H9 (cell line): Measurements from ENCODE around the gene SLCO3A1. TPM values are rescaled to one million over a fixed set of nuclear protein-coding genes. Genes with fewer than 3 reads are reported as not detected.

Source experiments
- DNase-seq: peaks from one replicate; pipeline ENCODE4 v3.0.0-alpha.2; 2017
- H2AFZ ChIP-seq: one replicate; pipeline ENCODE4 v1.6.1; 2013; ENCODE audit warnings: mild to moderate bottlenecking, low read length, control low read depth, moderate library complexity
- H2AK5ac ChIP-seq: 2 replicates; pipeline ENCODE4 v1.6.1; 2013; ENCODE audit warnings: low read length, control low read depth, mixed read lengths; ENCODE audit not compliant: insufficient read length
- H2BK120ac ChIP-seq: one replicate; pipeline ENCODE4 v1.6.1; 2013; ENCODE audit warnings: low read depth, mild to moderate bottlenecking, low read length, control low read depth, inconsistent platforms; ENCODE audit not compliant: poor library complexity, severe bottlenecking
- H2BK12ac ChIP-seq: 2 replicates; pipeline ENCODE4 v1.6.1; 2013; ENCODE audit warnings: low read length, control low read depth, mixed read lengths, low read depth; ENCODE audit not compliant: insufficient read length
- H2BK15ac ChIP-seq: 2 replicates; pipeline ENCODE4 v1.6.1; 2013; ENCODE audit warnings: low read depth, low read length, control low read depth
- H2BK20ac ChIP-seq: one replicate; pipeline ENCODE4 v1.6.1; 2013; ENCODE audit warnings: low read depth, mild to moderate bottlenecking, low read length, control low read depth, inconsistent platforms; ENCODE audit not compliant: poor library complexity, severe bottlenecking
- H2BK5ac ChIP-seq: 2 replicates; pipeline ENCODE4 v1.6.1; 2013; ENCODE audit warnings: low read length, control low read depth, mixed read lengths; ENCODE audit not compliant: insufficient read length
- H3K14ac ChIP-seq: 2 replicates; pipeline ENCODE4 v1.6.1; 2013; ENCODE audit warnings: low read length, control low read depth; ENCODE audit not compliant: insufficient read depth
- H3K18ac ChIP-seq: 2 replicates; pipeline ENCODE4 v1.6.1; 2013; ENCODE audit warnings: low read depth, mild to moderate bottlenecking, mixed read lengths, low read length, control low read depth; ENCODE audit not compliant: insufficient read length
- H3K23ac ChIP-seq: 2 replicates; pipeline ENCODE4 v1.6.1; 2013; ENCODE audit warnings: low read length, control low read depth, mixed read lengths, low read depth; ENCODE audit not compliant: insufficient read length
- H3K23me2 ChIP-seq: 2 replicates; pipeline ENCODE4 v1.6.1; 2013; ENCODE audit warnings: low read depth, mild to moderate bottlenecking, mixed read lengths, low read length, control low read depth; ENCODE audit not compliant: insufficient read length, poor library complexity, severe bottlenecking
- H3K27ac ChIP-seq: 2 replicates; pipeline ENCODE4 v1.5.1; 2013; ENCODE audit warnings: low read length, control low read depth, mixed read lengths, low read depth; ENCODE audit not compliant: insufficient read length
- H3K27me3 ChIP-seq: 2 replicates; pipeline ENCODE4 v1.6.1; 2013; ENCODE audit warnings: low read length, control low read depth, inconsistent platforms; ENCODE audit not compliant: insufficient read depth
- H3K4ac ChIP-seq: 2 replicates; pipeline ENCODE4 v1.6.1; 2013; ENCODE audit warnings: low read depth, mild to moderate bottlenecking, control low read depth, inconsistent platforms, low read length, moderate library complexity
- H3K4me1 ChIP-seq: 2 replicates; pipeline ENCODE4 v1.6.1; 2013; ENCODE audit warnings: low read length, control low read depth, inconsistent platforms; ENCODE audit not compliant: insufficient read depth
- H3K4me2 ChIP-seq: 2 replicates; pipeline ENCODE4 v1.6.1; 2013; ENCODE audit warnings: low read length, control low read depth, mixed read lengths; ENCODE audit not compliant: insufficient read length, insufficient read depth
- H3K56ac ChIP-seq: 2 replicates; pipeline ENCODE4 v1.6.1; 2013; ENCODE audit warnings: low read depth, mild to moderate bottlenecking, mixed read lengths, low read length, control low read depth; ENCODE audit not compliant: insufficient read length
- H3K79me1 ChIP-seq: 2 replicates; pipeline ENCODE4 v1.6.1; 2013; ENCODE audit warnings: low read depth, mild to moderate bottlenecking, moderate library complexity, low read length, control low read depth, inconsistent platforms; ENCODE audit not compliant: insufficient read depth, poor library complexity, severe bottlenecking
- H3K79me2 ChIP-seq: 2 replicates; pipeline ENCODE4 v1.6.1; 2013; ENCODE audit warnings: low read length, control low read depth, inconsistent platforms; ENCODE audit not compliant: insufficient read depth
- H3K9ac ChIP-seq: 2 replicates; pipeline ENCODE4 v1.6.1; 2013; ENCODE audit warnings: low read length, control low read depth, mixed read lengths; ENCODE audit not compliant: insufficient read length; ENCODE audit errors: extremely low read depth
- H3K9me3 ChIP-seq: one replicate; pipeline ENCODE4 v1.6.1; 2013; ENCODE audit warnings: low read depth, low read length, inconsistent platforms; ENCODE audit not compliant: control insufficient read depth
- H3T11ph ChIP-seq: one replicate; pipeline ENCODE4 v1.6.1; 2013; ENCODE audit warnings: mild to moderate bottlenecking, low read length, control low read depth, inconsistent platforms
- H4K20me1 ChIP-seq: one replicate; pipeline ENCODE4 v1.6.1; 2013; ENCODE audit not compliant: control insufficient read depth, insufficient read length, insufficient read depth
- H4K5ac ChIP-seq: 2 replicates; pipeline ENCODE4 v1.6.1; 2013; ENCODE audit warnings: low read depth, mild to moderate bottlenecking, mixed read lengths, low read length, control low read depth; ENCODE audit not compliant: insufficient read length
- H4K8ac ChIP-seq: replicated peaks from 2 replicates; pipeline ENCODE4 v1.6.1; 2013; ENCODE audit warnings: low read length, control low read depth, mixed read lengths, low read depth; ENCODE audit not compliant: insufficient read length
- H4K91ac ChIP-seq: 2 replicates; pipeline ENCODE4 v1.6.1; 2013; ENCODE audit warnings: low read depth, mild to moderate bottlenecking, moderate library complexity, mixed read lengths, low read length, control low read depth; ENCODE audit not compliant: insufficient read length
- H3K27ac Mint-ChIP-seq, 3 experiments: 2 replicates in 2 of 3; 3 replicates in 1 of 3; pipeline ENCODE4 v1.8.0; 2020 to 2021; ENCODE audit warnings: mixed read lengths in 3 of 3, mild to moderate bottlenecking in 1 of 3, moderate library complexity in 1 of 3
- H3K27me3 Mint-ChIP-seq: 2 replicates; pipeline ENCODE4 v1.8.0; 2021; ENCODE audit warnings: low read depth, mild to moderate bottlenecking, moderate library complexity, mixed read lengths
- H3K36me3 Mint-ChIP-seq, 3 experiments: 2 replicates in 2 of 3; 3 replicates in 1 of 3; pipeline ENCODE4 v1.8.0; 2020 to 2021; ENCODE audit warnings: low read depth in 3 of 3, mixed read lengths in 3 of 3; ENCODE audit not compliant: insufficient read depth in 1 of 3
- H3K4me1 Mint-ChIP-seq, 2 experiments: 2 replicates each; pipeline ENCODE4 v1.8.0; 2020; ENCODE audit warnings: mixed read lengths in 2 of 2
- H3K4me3 Mint-ChIP-seq, 2 experiments: 2 replicates in 1 of 2; 3 replicates in 1 of 2; pipeline ENCODE4 v1.8.0; 2020 to 2021; ENCODE audit warnings: mild to moderate bottlenecking in 2 of 2, mixed read lengths in 2 of 2, moderate library complexity in 1 of 2
- H3K9me3 Mint-ChIP-seq, 2 experiments: 2 replicates in 1 of 2; 3 replicates in 1 of 2; pipeline ENCODE4 v1.8.0; 2020; ENCODE audit warnings: mild to moderate bottlenecking in 2 of 2, mixed read lengths in 2 of 2, moderate library complexity in 1 of 2
- WGBS: extraction: QIAGEN DNeasy Blood & Tissue Kit; methylation state at CpG from one replicate; pipeline ENCODE4 v1.1.7; 2013; ENCODE audit warnings: missing lambda C conversion rate, low lambda C conversion rate, mixed read lengths; ENCODE audit not compliant: insufficient read length; ENCODE audit errors: extremely low coverage; 5-methylcytosine and 5-hydroxymethylcytosine counted together
- total RNA-seq: library from RNA; stranded (reverse); gene quantifications from 2 replicates; pipeline ENCODE4 v1.2.1, GENCODE V29; 2021
- TF ChIP-seq, protein P1 (sequence below): fragments of 200-600 bp; sonication (generic); conservative IDR thresholded peaks from 3 replicates; pipeline ENCODE4 v1.8.0; 2021; ENCODE audit warnings: antibody characterized with exemption, mild to moderate bottlenecking

Gene SLCO3A1
- total RNA-seq, 1 experiment from 2014 or later: 9.4 TPM

DNA sequence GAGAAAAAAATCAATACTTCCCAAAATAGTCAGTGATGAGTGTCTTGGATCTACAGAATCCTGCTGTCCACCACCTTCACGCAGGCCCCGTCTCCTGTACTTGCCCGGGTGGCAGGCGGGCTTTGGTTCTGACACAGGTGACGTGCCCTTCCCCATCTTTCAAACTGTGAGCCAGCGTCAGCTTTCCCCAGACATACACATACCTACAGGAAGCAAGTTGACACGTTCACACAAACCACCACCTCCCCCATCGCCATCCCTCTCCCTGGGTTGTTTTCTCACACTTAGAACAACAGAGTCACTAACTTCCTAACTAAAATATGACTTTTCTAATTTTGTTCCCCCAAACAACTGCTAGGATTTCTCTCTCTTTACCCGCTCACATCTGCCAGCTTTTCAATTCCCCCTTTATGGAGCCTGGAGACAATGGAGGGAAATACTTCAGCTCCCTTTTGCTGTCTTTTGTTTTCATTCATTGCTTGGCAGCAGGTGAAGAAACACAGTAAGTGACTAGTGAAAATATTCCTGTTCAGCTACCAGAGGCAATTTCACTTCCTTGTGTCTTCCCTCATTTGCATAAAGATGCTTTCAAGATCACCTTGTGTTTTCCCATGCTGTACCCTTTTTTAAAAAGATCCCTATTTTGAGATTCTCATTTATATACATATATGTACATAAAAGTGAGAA is 248.3 kb downstream of the SLCO3A1 start:
- H3K23ac ChIP-seq: no peak overlapping the region
- Mint-ChIP-seq H3K27me3 (no peaks in the 10 kb centered on the region), H3K27ac (peak overlapping the region; percentile 5 to 81 (median 28); a peak in 6 of 7 replicates), H3K9me3 (no peaks in the 10 kb centered on the region; a peak in 3 of 5 replicates), H3K36me3 (peaks cover 0 to 10% (median 0%) of the 10 kb centered on the region in 3 experiments; a peak in 4 of 7 replicates), H3K4me1 (peaks cover 52 to 59% of the 10 kb centered on the region in 2 experiments), H3K4me3 (no peak overlapping the region)
- H3K14ac ChIP-seq: peak overlapping the region; percentile 44; the same call in 1 of the 2 replicates
- no peak overlapping the region for H2AK5ac ChIP-seq
- no peak overlapping the region for H4K8ac ChIP-seq
- no peak overlapping the region for H3T11ph ChIP-seq
- H4K91ac ChIP-seq: no peak overlapping the region
- no peak overlapping the region for H2BK12ac ChIP-seq
- DNase-seq: no peak
- WGBS: no CpG with 5 or more reads among the region's 9 CpGs
- H3K9ac ChIP-seq: no peak overlapping the region
- H3K27ac ChIP-seq: no peak overlapping the region
- H3K18ac ChIP-seq: peak overlapping the region; percentile 13
- H4K20me1 ChIP-seq: no peaks in the 10 kb centered on the region
- H4K5ac ChIP-seq: no peak overlapping the region
- H2BK20ac ChIP-seq: no peak overlapping the region
- H2BK15ac ChIP-seq: no peak overlapping the region
- no peak overlapping the region for H2BK5ac ChIP-seq
- H3K56ac ChIP-seq: no peak overlapping the region
- no peak overlapping the region for H3K4ac ChIP-seq
- H3K4me1 ChIP-seq: no peaks in the 10 kb centered on the region; the same call in 1 of the 2 replicates
- H2BK120ac ChIP-seq: no peak overlapping the region
- no peaks in the 10 kb centered on the region for H3K27me3 ChIP-seq
- H3K79me1 ChIP-seq: no peaks in the 10 kb centered on the region
- H3K23me2 ChIP-seq: no peaks in the 10 kb centered on the region
- no peak overlapping the region for H3K4me2 ChIP-seq
- no peaks in the 10 kb centered on the region for H3K79me2 ChIP-seq
- no peak overlapping the region for H2AFZ ChIP-seq
- no peaks in the 10 kb centered on the region for H3K9me3 ChIP-seq
- TF ChIP-seq, protein P1, sequence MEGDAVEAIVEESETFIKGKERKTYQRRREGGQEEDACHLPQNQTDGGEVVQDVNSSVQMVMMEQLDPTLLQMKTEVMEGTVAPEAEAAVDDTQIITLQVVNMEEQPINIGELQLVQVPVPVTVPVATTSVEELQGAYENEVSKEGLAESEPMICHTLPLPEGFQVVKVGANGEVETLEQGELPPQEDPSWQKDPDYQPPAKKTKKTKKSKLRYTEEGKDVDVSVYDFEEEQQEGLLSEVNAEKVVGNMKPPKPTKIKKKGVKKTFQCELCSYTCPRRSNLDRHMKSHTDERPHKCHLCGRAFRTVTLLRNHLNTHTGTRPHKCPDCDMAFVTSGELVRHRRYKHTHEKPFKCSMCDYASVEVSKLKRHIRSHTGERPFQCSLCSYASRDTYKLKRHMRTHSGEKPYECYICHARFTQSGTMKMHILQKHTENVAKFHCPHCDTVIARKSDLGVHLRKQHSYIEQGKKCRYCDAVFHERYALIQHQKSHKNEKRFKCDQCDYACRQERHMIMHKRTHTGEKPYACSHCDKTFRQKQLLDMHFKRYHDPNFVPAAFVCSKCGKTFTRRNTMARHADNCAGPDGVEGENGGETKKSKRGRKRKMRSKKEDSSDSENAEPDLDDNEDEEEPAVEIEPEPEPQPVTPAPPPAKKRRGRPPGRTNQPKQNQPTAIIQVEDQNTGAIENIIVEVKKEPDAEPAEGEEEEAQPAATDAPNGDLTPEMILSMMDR: no peak
